ENCODE measurements around the gene CSNK1G1.

The CSNK1G1 gene

DNA sequence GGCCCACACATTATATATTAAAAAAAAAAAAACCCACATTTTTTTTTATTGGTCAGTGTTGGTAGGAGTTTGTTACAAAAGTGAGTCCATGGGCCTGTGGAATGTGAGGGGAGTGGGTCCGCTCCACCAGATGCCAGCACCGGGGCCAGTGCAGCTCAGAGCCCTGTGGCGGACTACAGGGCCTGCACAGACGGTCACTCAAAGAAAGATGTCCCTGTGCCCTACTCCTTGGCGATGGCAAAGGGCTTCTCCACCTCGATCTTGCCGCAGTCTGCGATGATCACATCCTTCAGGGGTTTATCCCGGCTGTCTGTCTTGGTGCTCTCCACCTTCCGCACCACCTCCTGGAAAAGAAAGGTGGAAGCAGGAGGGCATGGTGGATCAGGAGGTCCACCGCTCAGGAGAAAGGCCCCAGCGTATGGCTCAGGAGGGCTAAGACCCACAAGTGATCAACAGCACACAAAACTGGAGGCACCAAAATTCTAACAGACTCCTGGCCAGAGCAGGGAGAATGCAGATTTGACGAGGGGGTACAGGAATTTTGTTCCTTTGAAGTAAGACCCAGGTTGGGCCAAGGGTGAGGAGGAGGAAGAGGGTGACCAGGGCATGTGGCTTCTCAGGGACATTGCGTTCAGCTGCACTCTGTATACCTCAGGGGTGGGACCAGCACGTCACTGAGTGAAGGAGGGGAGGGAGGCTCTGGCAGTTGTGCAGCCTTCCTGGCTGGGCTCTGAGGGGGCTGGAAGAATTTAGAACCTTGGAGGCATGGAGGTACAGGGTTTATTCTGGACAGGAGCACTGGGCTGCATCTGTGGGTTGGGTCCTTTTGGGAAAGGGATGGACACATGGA, 199.9 kb downstream of the CSNK1G1 start:
- Histone ChIP-seq H2AK5ac (ENCODE audit: low read depth, low read length) (no peak overlapping the region), H4K8ac (ENCODE audit: low read depth, low read length) (no peak overlapping the region), H3K18ac (ENCODE audit: low read length) (no peak overlapping the region), H2BK12ac (ENCODE audit: low read length) (no peak overlapping the region), H3K23ac (ENCODE audit: low read depth, low read length, poor library complexity) (no peak overlapping the region), H2BK15ac (ENCODE audit: low read length) (no peak overlapping the region), H3K4me3 (ENCODE audit: low read length in 2 of 2) (no peak overlapping the region), H3K4me1 (ENCODE audit: control insufficient read depth in 2 of 2, insufficient read depth in 1 of 2, low read depth in 1 of 2, low read length in 2 of 2) (peaks cover 4 to 10% of the 10 kb centered on the region in 2 donors), H2BK120ac (ENCODE audit: low read depth, low read length) (no peak overlapping the region), H3K36me3 (replicated peaks in 1 of 2; ENCODE audit: control insufficient read depth in 2 of 2, insufficient read depth in 2 of 2, low read length in 2 of 2) (peaks cover 48 to 68% of the 10 kb centered on the region in 2 donors), H3K9me3 (replicated peaks in 1 of 2; ENCODE audit: control insufficient read depth in 2 of 2, insufficient read depth in 1 of 2, low read depth in 1 of 2, low read length in 2 of 2) (peaks cover 0 to 2% of the 10 kb centered on the region in 2 donors), H3K79me1 (ENCODE audit: low read depth, low read length) (peaks cover 2% of the 10 kb centered on the region), H2BK5ac (ENCODE audit: low read length) (no peak overlapping the region), H2AFZ (ENCODE audit: low read length) (no peak overlapping the region), H3K9ac (ENCODE audit: low read depth, low read length, poor library complexity) (no peak overlapping the region), H4K91ac (ENCODE audit: low read depth, low read length, poor library complexity) (no peak overlapping the region), H3K27ac (replicated peaks; ENCODE audit: low read length) (no peak overlapping the region), H3K4ac (ENCODE audit: low read length) (no peak overlapping the region), H3K4me2 (ENCODE audit: insufficient read depth, low read length, poor library complexity, severe bottlenecking) (no peak overlapping the region), H3K14ac (ENCODE audit: low read length) (no peak overlapping the region), H3K27me3 (ENCODE audit: control insufficient read depth in 3 of 3, insufficient read depth in 3 of 3, low read depth in 1 of 3, low read length in 3 of 3) (peaks cover 11 to 17% (median 14%) of the 10 kb centered on the region in 3 experiments)
- DNase-seq (ENCODE audit: low spot score) = no peak
- no CpG with 5 or more reads among the region's 15 CpGs for WGBS, 2 donors (ENCODE audit: extremely low coverage in 2 of 2, insufficient read length in 2 of 2, insufficient replicate concordance in 1 of 2)

DNA sequence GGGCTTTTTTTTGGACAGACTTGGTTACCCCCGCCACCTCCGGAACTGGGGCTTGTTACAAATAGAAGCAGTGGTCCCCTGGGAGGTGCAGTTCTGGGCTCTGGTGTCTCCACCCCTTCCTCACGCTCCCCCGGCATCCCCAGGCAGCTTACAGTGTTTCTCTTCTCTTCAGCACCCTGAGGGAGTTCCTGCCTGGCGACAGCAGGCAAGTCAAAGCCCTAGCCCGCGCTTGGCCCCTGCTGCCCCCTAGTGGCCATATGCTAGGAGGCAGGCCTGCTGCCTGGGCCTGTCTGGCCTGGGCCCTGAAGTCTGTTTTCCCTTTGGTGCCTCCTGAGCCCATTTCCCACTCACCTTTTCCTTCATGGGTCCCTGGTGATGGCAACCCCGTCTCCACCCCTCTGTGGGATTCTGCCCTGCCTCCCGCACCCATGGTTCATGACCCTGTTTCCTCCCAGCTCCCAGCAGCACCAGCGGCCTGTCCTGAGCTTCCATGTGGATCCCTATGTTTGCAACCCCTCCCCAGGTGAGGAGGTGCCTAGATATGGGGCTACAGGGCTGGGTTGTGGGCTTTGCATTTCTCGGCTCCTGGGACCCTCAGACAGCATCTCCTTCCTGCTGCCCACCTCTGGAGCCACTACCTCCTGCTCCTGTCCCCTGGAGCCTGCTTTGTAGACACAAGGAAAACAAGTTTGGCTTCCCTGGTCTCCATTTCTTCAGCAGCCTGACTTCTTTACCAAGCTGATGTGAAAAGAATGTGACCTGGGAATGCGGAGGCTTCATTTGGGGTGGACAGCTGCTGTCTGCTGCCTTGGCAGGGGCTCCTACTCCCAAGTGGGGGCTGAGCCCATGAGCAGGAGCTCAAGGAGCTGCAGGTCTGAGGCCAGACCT, 202.2 kb downstream of the CSNK1G1 start:
- peak overlapping the region; percentile 54 for H3K18ac ChIP-seq (ENCODE audit: low read length)
- H2AFZ ChIP-seq (ENCODE audit: low read length) = peak overlapping the region; percentile 46
- H3K14ac ChIP-seq (ENCODE audit: low read length) = no peak overlapping the region
- H3K27ac ChIP-seq (replicated peaks; ENCODE audit: low read length) = no peak overlapping the region
- DNase-seq (ENCODE audit: low spot score) = peak; percentile 78
- no peak overlapping the region for H3K4me2 ChIP-seq (ENCODE audit: insufficient read depth, low read length, poor library complexity, severe bottlenecking)
- H3K4me1 ChIP-seq (ENCODE audit: control insufficient read depth in 2 of 2, insufficient read depth in 1 of 2, low read depth in 1 of 2, low read length in 2 of 2) = peaks cover 4 to 14% of the 10 kb centered on the region in 2 donors
- no peak overlapping the region for H3K9ac ChIP-seq (ENCODE audit: low read depth, low read length, poor library complexity)
- H2BK15ac ChIP-seq (ENCODE audit: low read length) = no peak overlapping the region
- peaks cover 36 to 46% of the 10 kb centered on the region in 2 donors for H3K36me3 ChIP-seq (replicated peaks in 1 of 2; ENCODE audit: control insufficient read depth in 2 of 2, insufficient read depth in 2 of 2, low read length in 2 of 2)
- no peak overlapping the region for H3K4ac ChIP-seq (ENCODE audit: low read length)
- no peak overlapping the region for H2BK12ac ChIP-seq (ENCODE audit: low read length)
- no peak overlapping the region for H4K91ac ChIP-seq (ENCODE audit: low read depth, low read length, poor library complexity)
- peaks cover 2% of the 10 kb centered on the region for H3K79me1 ChIP-seq (ENCODE audit: low read depth, low read length)
- peaks cover 0 to 2% of the 10 kb centered on the region in 2 donors for H3K9me3 ChIP-seq (replicated peaks in 1 of 2; ENCODE audit: control insufficient read depth in 2 of 2, insufficient read depth in 1 of 2, low read depth in 1 of 2, low read length in 2 of 2)
- H3K23ac ChIP-seq (ENCODE audit: low read depth, low read length, poor library complexity) = peak overlapping the region; percentile 3
- no peak overlapping the region for H3K4me3 ChIP-seq (ENCODE audit: low read length in 2 of 2)
- peak overlapping the region; percentile 73 for H2AK5ac ChIP-seq (ENCODE audit: low read depth, low read length)
- peaks cover 11 to 18% (median 14%) of the 10 kb centered on the region in 3 experiments for H3K27me3 ChIP-seq (ENCODE audit: control insufficient read depth in 3 of 3, insufficient read depth in 3 of 3, low read depth in 1 of 3, low read length in 3 of 3)
- no peak overlapping the region for H2BK120ac ChIP-seq (ENCODE audit: low read depth, low read length)
- H4K8ac ChIP-seq (ENCODE audit: low read depth, low read length) = no peak overlapping the region
- WGBS, 2 donors (ENCODE audit: extremely low coverage in 2 of 2, insufficient read length in 2 of 2, insufficient replicate concordance in 1 of 2) = no CpG with 5 or more reads among the region's 12 CpGs
- no peak overlapping the region for H2BK5ac ChIP-seq (ENCODE audit: low read length)

DNA sequence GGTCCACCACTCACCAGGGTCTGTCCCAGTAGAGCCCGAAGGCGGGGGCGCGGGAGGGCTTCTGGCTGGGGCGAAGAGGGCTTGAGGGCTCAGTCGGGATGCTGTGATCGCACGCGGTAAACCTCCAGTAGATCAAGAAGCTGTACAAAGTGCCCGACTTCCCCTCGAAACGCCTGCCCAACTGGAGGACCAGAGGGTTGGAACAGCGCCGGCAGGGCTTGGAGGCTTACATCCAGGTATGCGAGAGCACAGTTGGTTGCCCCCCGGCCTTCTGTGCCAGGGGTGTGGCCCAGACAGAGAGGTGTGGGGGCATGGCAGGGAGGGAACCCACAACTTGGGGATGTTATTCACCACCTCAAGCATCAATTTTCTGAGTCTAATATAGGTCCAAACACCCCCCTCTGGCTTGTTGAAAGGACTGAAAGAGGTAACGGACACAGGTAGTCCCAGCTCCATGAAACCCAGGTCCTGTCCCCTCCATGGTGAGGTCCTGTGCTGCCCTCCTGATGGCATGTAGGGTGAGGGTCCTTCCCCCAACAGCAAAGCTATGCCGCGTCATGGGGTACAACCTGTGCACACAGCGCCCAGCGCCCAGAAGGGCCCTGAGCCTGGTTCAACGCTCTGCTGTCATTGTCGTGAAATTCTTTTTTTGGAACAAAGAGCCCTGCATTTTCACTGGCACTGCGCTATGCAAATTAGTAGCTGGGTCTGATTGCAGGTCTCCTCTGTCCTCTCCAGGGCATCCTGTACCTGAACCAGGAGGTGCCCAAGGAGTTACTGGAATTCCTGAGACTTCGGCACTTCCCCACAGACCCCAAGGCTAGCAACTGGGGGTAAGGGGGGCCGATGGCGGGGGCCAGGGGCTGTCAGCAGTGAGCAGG, 203.2 kb downstream of the CSNK1G1 start:
- Histone ChIP-seq H3K14ac (ENCODE audit: low read length) (peak overlapping the region; percentile 91), H3K4me2 (ENCODE audit: insufficient read depth, low read length, poor library complexity, severe bottlenecking) (peak overlapping the region; percentile 94), H3K23ac (ENCODE audit: low read depth, low read length, poor library complexity) (peak overlapping the region; percentile 68), H3K27ac (replicated peaks; ENCODE audit: low read length) (no peak overlapping the region), H2BK12ac (ENCODE audit: low read length) (no peak overlapping the region), H3K4ac (ENCODE audit: low read length) (no peak overlapping the region), H3K79me1 (ENCODE audit: low read depth, low read length) (no peaks in the 10 kb centered on the region), H3K27me3 (ENCODE audit: control insufficient read depth in 3 of 3, insufficient read depth in 3 of 3, low read depth in 1 of 3, low read length in 3 of 3) (peaks cover 11 to 18% (median 14%) of the 10 kb centered on the region in 3 experiments), H3K4me3 (ENCODE audit: low read length in 2 of 2) (peak overlapping the region; percentile 52 to 89), H4K8ac (ENCODE audit: low read depth, low read length) (no peak overlapping the region), H3K4me1 (ENCODE audit: control insufficient read depth in 2 of 2, insufficient read depth in 1 of 2, low read depth in 1 of 2, low read length in 2 of 2) (peaks cover 4 to 14% of the 10 kb centered on the region in 2 donors), H2BK15ac (ENCODE audit: low read length) (peak overlapping the region; percentile 95), H3K18ac (ENCODE audit: low read length) (peak overlapping the region; percentile 93), H2BK120ac (ENCODE audit: low read depth, low read length) (no peak overlapping the region), H2AK5ac (ENCODE audit: low read depth, low read length) (peak overlapping the region; percentile 73), H3K9me3 (replicated peaks in 1 of 2; ENCODE audit: control insufficient read depth in 2 of 2, insufficient read depth in 1 of 2, low read depth in 1 of 2, low read length in 2 of 2) (peaks cover 0 to 2% of the 10 kb centered on the region in 2 donors), H4K91ac (ENCODE audit: low read depth, low read length, poor library complexity) (no peak overlapping the region), H2AFZ (ENCODE audit: low read length) (peak overlapping the region; percentile 99), H3K9ac (ENCODE audit: low read depth, low read length, poor library complexity) (peak overlapping the region; percentile 89), H3K36me3 (replicated peaks in 1 of 2; ENCODE audit: control insufficient read depth in 2 of 2, insufficient read depth in 2 of 2, low read length in 2 of 2) (peaks cover 26 to 36% of the 10 kb centered on the region in 2 donors), H2BK5ac (ENCODE audit: low read length) (no peak overlapping the region)
- no peak for DNase-seq (ENCODE audit: low spot score)
- no CpG with 5 or more reads among the region's 27 CpGs for WGBS, 2 donors (ENCODE audit: extremely low coverage in 2 of 2, insufficient read length in 2 of 2, insufficient replicate concordance in 1 of 2)

Measured in neuronal stem cell (in vitro differentiated cells).